Measurements from ENCODE around the gene BCL7A.

The BCL7A gene

DNA sequence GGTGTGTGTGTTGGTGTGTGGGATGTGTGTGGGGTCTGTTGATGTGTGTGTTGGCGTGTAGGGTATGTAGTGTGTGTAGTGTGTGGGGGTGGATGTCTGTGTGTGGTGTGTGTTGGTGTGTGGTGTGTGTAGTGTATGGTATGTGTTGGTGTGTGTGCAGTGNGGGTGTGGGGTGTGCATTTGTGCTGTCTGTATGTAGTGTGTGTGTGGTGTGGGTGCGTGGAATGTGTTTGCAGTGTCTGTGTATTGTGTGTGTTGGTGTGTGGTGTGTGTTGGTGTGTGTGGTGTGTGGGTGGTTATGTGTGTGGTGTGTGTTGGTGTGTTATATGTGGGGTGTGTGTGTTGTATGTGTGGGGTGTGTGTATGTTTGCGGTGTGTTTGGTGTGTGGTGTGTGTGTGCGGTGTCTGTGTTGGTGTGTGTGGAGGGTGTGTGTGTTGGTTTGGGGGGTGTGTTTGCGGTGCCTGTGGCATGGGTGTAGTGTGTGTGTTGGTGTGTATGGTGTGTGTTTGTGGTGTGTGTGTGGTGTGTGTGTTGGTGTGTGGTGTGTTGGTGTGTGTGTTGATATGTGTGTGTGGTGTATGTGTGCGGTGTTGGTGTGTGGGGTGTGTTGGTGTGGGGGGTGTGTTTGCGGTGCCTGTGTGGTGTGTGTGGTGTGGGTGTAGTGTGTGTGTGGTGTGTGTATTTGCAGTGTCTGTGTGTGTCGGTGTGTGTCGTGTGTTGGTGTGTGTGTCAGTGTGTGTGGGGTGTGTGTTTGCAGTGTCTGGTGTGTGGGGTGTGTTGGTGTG, 71.6 kb downstream of the BCL7A start:
- in situ Hi-C loops (cut with HindIII; ENCODE audit: low sequenced_read_pairs): no loop called here
- DNase-seq (ENCODE audit: low read depth): no peak
- no peak overlapping the region for H3K4me3 ChIP-seq (ENCODE audit: low read depth, low read length)
- TF ChIP-seq CTCF (IDR thresholded peaks at IDR 0.05; ENCODE audit: low read depth, low read length, missing control alignments): no peak

- TF ChIP-seq CTCF (IDR thresholded peaks at IDR 0.05; ENCODE audit: low read depth, low read length, missing control alignments): no peak
- no peak overlapping the region for H3K4me3 ChIP-seq (ENCODE audit: low read depth, low read length)
- in situ Hi-C loops (cut with HindIII; ENCODE audit: low sequenced_read_pairs): no loop called here
- no peak for DNase-seq (ENCODE audit: low read depth)
Measured at GRCh38 chr12:122094137-122094734, 72.6 kb downstream of the BCL7A start.

GRCh38 chr12:122094735-122095631, 73.3 kb downstream of the BCL7A start:
- DNase-seq (ENCODE audit: low read depth): no peak
- no peak for TF ChIP-seq CTCF (IDR thresholded peaks at IDR 0.05; ENCODE audit: low read depth, low read length, missing control alignments)
- in situ Hi-C loops (cut with HindIII; ENCODE audit: low sequenced_read_pairs): no loop called here

DNA sequence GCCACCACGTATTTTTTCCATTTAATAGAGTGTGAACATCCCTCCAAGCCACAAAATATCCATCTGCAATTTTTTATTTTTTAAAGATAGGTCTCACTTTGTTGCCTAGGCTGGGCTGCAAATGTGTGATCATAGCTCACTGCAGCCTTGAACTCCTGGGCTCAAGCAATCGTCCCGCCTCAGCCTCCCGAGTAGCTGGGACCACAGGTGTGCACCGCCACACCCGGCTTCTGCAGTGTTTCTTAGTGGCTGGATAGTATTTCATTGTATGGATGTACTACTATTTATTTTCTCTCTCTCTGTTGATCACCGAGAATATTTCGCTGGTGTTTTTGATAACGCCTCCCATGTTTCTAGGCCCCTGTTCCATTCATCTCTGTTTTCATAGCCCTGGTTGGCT, 74.3 kb downstream of the BCL7A start:
- no peak for TF ChIP-seq CTCF (IDR thresholded peaks at IDR 0.05; ENCODE audit: low read depth, low read length, missing control alignments)
- in situ Hi-C loops (cut with HindIII; ENCODE audit: low sequenced_read_pairs): no loop called here
- no peak overlapping the region for H3K4me3 ChIP-seq (ENCODE audit: low read depth, low read length)

More at GRCh38 chr12:122094735-122095631, 73.3 kb downstream of the BCL7A start:
- H3K4me3 ChIP-seq (ENCODE audit: low read depth, low read length): no peak overlapping the region

GRCh38 chr12:122096591-122097149, 75.0 kb downstream of the BCL7A start:
- H3K4me3 ChIP-seq (ENCODE audit: low read depth, low read length): no peak overlapping the region
- no peak for DNase-seq (ENCODE audit: low read depth)
- in situ Hi-C loops (cut with HindIII; ENCODE audit: low sequenced_read_pairs): no loop called here
- no peak for TF ChIP-seq CTCF (IDR thresholded peaks at IDR 0.05; ENCODE audit: low read depth, low read length, missing control alignments)

More for the DNA sequence above, 74.3 kb downstream of the BCL7A start:
- DNase-seq (ENCODE audit: low read depth): no peak

DNA sequence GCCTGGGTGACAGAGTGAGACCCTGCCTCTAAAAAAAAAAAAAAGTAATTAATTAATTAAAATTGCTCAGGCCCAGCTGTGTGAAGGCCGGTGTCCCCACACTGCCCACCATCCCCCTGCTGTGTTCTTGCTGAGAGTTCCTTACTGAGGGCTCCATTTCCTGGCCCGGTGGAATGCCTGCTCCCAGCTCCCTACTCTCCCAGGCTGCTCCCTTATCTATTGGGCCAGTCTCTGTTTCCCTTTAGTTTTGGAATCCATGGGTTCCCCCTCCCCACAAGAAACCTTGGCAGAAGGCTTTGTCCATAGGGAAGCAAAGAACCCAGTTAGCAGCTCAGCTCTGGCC, 75.9 kb downstream of the BCL7A start:
- no peak overlapping the region for H3K4me3 ChIP-seq (ENCODE audit: low read depth, low read length)
- TF ChIP-seq CTCF (IDR thresholded peaks at IDR 0.05; ENCODE audit: low read depth, low read length, missing control alignments): no peak
- DNase-seq (ENCODE audit: low read depth): no peak
- in situ Hi-C loops (cut with HindIII; ENCODE audit: low sequenced_read_pairs): no loop called here

Measured in astrocyte of the cerebellum (primary cell).